ENCODE results near the gene TMPRSS3.

The TMPRSS3 gene

GRCh38 chr21:42332557-42333317 is 63.1 kb downstream of the TMPRSS3 start:
- DNase-seq (ENCODE audit: low read depth, low spot score): no peak

- DNase-seq (ENCODE audit: low read depth, low spot score): no peak
Observed at GRCh38 chr21:42331660-42332059, 64.2 kb downstream of the TMPRSS3 start.

- no peak for DNase-seq (ENCODE audit: low read depth, low spot score)
Observed at GRCh38 chr21:42330380-42331371, 65.2 kb downstream of the TMPRSS3 start.

GRCh38 chr21:42324896-42325295 is 71.0 kb downstream of the TMPRSS3 start:
- DNase-seq (ENCODE audit: low read depth, low spot score): no peak
